NOMO-1 treated with DMSO at 0.1 percent for 48 hours (cell line): ENCODE results near the gene TTLL3.
"Not testable (repeated sequence)": the region's sequence is repeated elsewhere in the genome, so short reads cannot be mapped to it uniquely, and the experiment has no call there.

Experiments
- DNase-seq: peaks from one replicate; lab custom pipeline; 2025; ENCODE audit not compliant: unreplicated experiment; lab: John Stamatoyannopoulos, UW

The TTLL3 gene

GRCh38 chr3:9809615-9810432, at the start of gene TTLL3:
TTLL3 (plus strand) TSS chr3:9810262; CDS start chr3:9810662, 400 bp downstream.
- DNase-seq = peak; percentile 79

GRCh38 chr3:9760779-9761505, 49.1 kb upstream of the TTLL3 start:
- no peak for DNase-seq

- DNase-seq = no peak
Observed at GRCh38 chr3:9761919-9762318, 48.1 kb upstream of the TTLL3 start.

- no peak for DNase-seq
Observed at GRCh38 chr3:9762871-9763270, 47.2 kb upstream of the TTLL3 start.

GRCh38 chr3:9765865-9766264, 44.2 kb upstream of the TTLL3 start:
- DNase-seq = no peak

- no peak for DNase-seq
Observed at GRCh38 chr3:9767418-9767817, 42.6 kb upstream of the TTLL3 start.

- DNase-seq = no peak
Observed at GRCh38 chr3:9768141-9768775, 41.8 kb upstream of the TTLL3 start.

- no peak for DNase-seq
Observed at GRCh38 chr3:9769012-9769411, 41.0 kb upstream of the TTLL3 start.

- peak; percentile 39 for DNase-seq
Observed at GRCh38 chr3:9769426-9770275, 40.4 kb upstream of the TTLL3 start, which contains the start of gene CAMK1. CAMK1 (minus strand) TSS chr3:9769947; CDS start chr3:9767749, 2,198 bp downstream.

GRCh38 chr3:9770276-9770812, 39.7 kb upstream of the TTLL3 start:
- DNase-seq = no peak

- not testable (repeated sequence) for DNase-seq
Observed at GRCh38 chr3:9771007-9771406, 39.1 kb upstream of the TTLL3 start.

GRCh38 chr3:9776896-9777693, 33.0 kb upstream of the TTLL3 start:
- no peak for DNase-seq

- DNase-seq = no peak
Observed at GRCh38 chr3:9777694-9778021, 32.4 kb upstream of the TTLL3 start.

GRCh38 chr3:9778143-9779074, 31.7 kb upstream of the TTLL3 start:
- peak; percentile 22 for DNase-seq

GRCh38 chr3:9779075-9779593, 30.9 kb upstream of the TTLL3 start:
- peak; percentile 34 for DNase-seq

GRCh38 chr3:9779721-9780457, 30.2 kb upstream of the TTLL3 start:
- DNase-seq = peak; percentile 92

GRCh38 chr3:9780458-9780812, 29.6 kb upstream of the TTLL3 start:
- no peak for DNase-seq

GRCh38 chr3:9780910-9781309, 29.2 kb upstream of the TTLL3 start:
- DNase-seq = no peak
